ENCODE results near the gene OLA1. TPM values are rescaled to one million over a fixed set of nuclear protein-coding genes. Genes with fewer than 3 reads are reported as not detected.
A peak's percentile ranks its signal among the peaks of the same experiment; 100 is the strongest.

OLA1 gene
- 36.1 TPM for total RNA-seq

- TF ChIP-seq CTCF (IDR thresholded peaks at IDR 0.05) (no peak), POLR2AphosphoS5 (IDR thresholded peaks at IDR 0.05; ENCODE audit: insufficient read depth in 1 of 2, low read depth in 1 of 2) (peak in 1 of 2 donors; percentile 79), POLR2A (IDR thresholded peaks at IDR 0.05) (peak in 1 of 2 donors; percentile 48)
- intact Hi-C loops (cut with DNase I): no loop called here
- H3K4me1 ChIP-seq: peaks cover 20% of the 10 kb centered on the region
Measured at GRCh38 chr2:174248187-174248997, at the start of gene OLA1. TSS of gene OLA1 (minus strand) at chr2:174248532. CDS start at chr2:174246815, 1,717 bp downstream.

GRCh38 chr2:174292908-174293307 is 44.6 kb upstream of the OLA1 start:
- Histone ChIP-seq H3K36me3 (no peaks in the 10 kb centered on the region), H3K4me3 (no peak overlapping the region), H3K27ac (no peak overlapping the region), H3K4me1 (no peaks in the 10 kb centered on the region), H3K27me3 (no peaks in the 10 kb centered on the region), H3K9me3 (no peaks in the 10 kb centered on the region)
- no peak for DNase-seq (ENCODE audit: extremely low spot score in 2 of 2)
- intact Hi-C loops (cut with DNase I): no loop called here
- no peak for TF ChIP-seq POLR2A (IDR thresholded peaks at IDR 0.05)
- TF ChIP-seq POLR2AphosphoS5 (IDR thresholded peaks at IDR 0.05; ENCODE audit: insufficient read depth in 1 of 2, low read depth in 1 of 2): no peak
- TF ChIP-seq CTCF (IDR thresholded peaks at IDR 0.05): no peak

More at GRCh38 chr2:174248187-174248997, at the start of gene OLA1:
- H3K4me3 ChIP-seq: peak within 1 kb of the TSS; percentile 79 to 85
- no peaks in the 10 kb centered on the region for H3K9me3 ChIP-seq
- H3K36me3 ChIP-seq: no peaks in the 10 kb centered on the region
- H3K27me3 ChIP-seq: no peaks in the 10 kb centered on the region
- DNase-seq (ENCODE audit: extremely low spot score in 2 of 2): peak in 1 of 2 donors; percentile 92
- H3K27ac ChIP-seq: peak within 1 kb of the TSS; percentile 69

- intact Hi-C loops (cut with DNase I): no loop called here
- H3K27ac ChIP-seq: no peak overlapping the region
- no peak overlapping the region for H3K4me3 ChIP-seq
- TF ChIP-seq CTCF (IDR thresholded peaks at IDR 0.05) (no peak), POLR2AphosphoS5 (IDR thresholded peaks at IDR 0.05; ENCODE audit: insufficient read depth in 1 of 2, low read depth in 1 of 2) (no peak), POLR2A (IDR thresholded peaks at IDR 0.05) (no peak)
- H3K27me3 ChIP-seq: no peaks in the 10 kb centered on the region
- H3K9me3 ChIP-seq: no peaks in the 10 kb centered on the region
- no peaks in the 10 kb centered on the region for H3K36me3 ChIP-seq
- H3K4me1 ChIP-seq: no peaks in the 10 kb centered on the region
- DNase-seq (ENCODE audit: extremely low spot score in 2 of 2): no peak
Measured at GRCh38 chr2:174286172-174286571, 37.8 kb upstream of the OLA1 start.

- TF ChIP-seq CTCF (IDR thresholded peaks at IDR 0.05) (no peak), POLR2AphosphoS5 (IDR thresholded peaks at IDR 0.05; ENCODE audit: insufficient read depth in 1 of 2, low read depth in 1 of 2) (no peak), POLR2A (IDR thresholded peaks at IDR 0.05) (no peak)
- intact Hi-C loops (cut with DNase I): no loop called here
- Histone ChIP-seq H3K36me3 (no peaks in the 10 kb centered on the region), H3K9me3 (no peaks in the 10 kb centered on the region), H3K4me3 (no peak overlapping the region), H3K4me1 (no peaks in the 10 kb centered on the region), H3K27me3 (no peaks in the 10 kb centered on the region), H3K27ac (no peak overlapping the region)
- DNase-seq (ENCODE audit: extremely low spot score in 2 of 2): no peak
Measured at GRCh38 chr2:174282441-174282840, 34.1 kb upstream of the OLA1 start.

GRCh38 chr2:174281736-174282135 is 33.4 kb upstream of the OLA1 start:
- DNase-seq (ENCODE audit: extremely low spot score in 2 of 2): no peak
- H3K27me3 ChIP-seq: no peaks in the 10 kb centered on the region
- H3K4me3 ChIP-seq: no peak overlapping the region
- no peak overlapping the region for H3K27ac ChIP-seq
- no peak for TF ChIP-seq POLR2AphosphoS5 (IDR thresholded peaks at IDR 0.05; ENCODE audit: insufficient read depth in 1 of 2, low read depth in 1 of 2)
- TF ChIP-seq CTCF (IDR thresholded peaks at IDR 0.05): no peak
- no peak for TF ChIP-seq POLR2A (IDR thresholded peaks at IDR 0.05)
- no peaks in the 10 kb centered on the region for H3K9me3 ChIP-seq
- intact Hi-C loops (cut with DNase I): no loop called here
- no peaks in the 10 kb centered on the region for H3K36me3 ChIP-seq
- no peaks in the 10 kb centered on the region for H3K4me1 ChIP-seq
